Loucy (cell line): ENCODE data around the gene MACROD2.

Experiments used
- CTCF ChIP-seq: fragments of 200-600 bp; sonication (generic); conservative IDR thresholded peaks from 2 replicates; pipeline ENCODE4 v1.5.1; 2014; ENCODE audit warnings: mild to moderate bottlenecking, antibody characterized with exemption, low read length
- EZH2phosphoT487 ChIP-seq: fragments of 200-600 bp; IDR thresholded peaks from 2 replicates; pipeline ENCODE4 v1.6.1; 2018; ENCODE audit warnings: antibody characterized with exemption, mild to moderate bottlenecking, moderate library complexity, borderline replicate concordance

- TF ChIP-seq EZH2phosphoT487 (no peak), CTCF (no peak)
Observed at GRCh38 chr20:14220986-14221385, 225.7 kb downstream of the MACROD2 start.
